G401.6 (cell line): ENCODE measurements around the gene BAZ1A.
"Not testable (repeated sequence)": the region's sequence is repeated elsewhere in the genome, so short reads cannot be mapped to it uniquely, and the experiment has no call there.

ENCODE experiments used
- FAIRE-seq: peaks from 2 replicates; lab custom pipeline; 2012; peaks lifted over from hg19 to GRCh38; lab: Jason Lieb, UNC

The BAZ1A gene

DNA sequence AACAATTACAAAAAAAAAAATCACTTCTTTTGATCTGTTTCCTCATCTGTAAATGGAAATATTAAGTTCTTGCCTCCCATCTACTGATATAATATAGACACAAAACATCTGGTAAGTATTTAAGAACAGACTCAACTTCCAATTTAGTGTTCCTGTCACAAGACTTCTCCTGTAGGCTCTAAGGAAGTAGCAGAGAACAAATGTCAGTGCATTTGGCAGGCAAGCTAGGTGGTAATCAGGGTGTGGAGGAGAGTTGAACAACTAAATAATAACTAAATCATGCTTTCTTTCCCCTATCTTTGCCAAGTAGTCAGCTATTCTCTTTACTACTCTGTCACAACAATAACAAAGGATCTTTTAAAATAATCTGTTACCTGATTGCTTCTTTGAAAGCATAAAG, 22.1 kb downstream of the BAZ1A start:
- FAIRE-seq: no peak

DNA sequence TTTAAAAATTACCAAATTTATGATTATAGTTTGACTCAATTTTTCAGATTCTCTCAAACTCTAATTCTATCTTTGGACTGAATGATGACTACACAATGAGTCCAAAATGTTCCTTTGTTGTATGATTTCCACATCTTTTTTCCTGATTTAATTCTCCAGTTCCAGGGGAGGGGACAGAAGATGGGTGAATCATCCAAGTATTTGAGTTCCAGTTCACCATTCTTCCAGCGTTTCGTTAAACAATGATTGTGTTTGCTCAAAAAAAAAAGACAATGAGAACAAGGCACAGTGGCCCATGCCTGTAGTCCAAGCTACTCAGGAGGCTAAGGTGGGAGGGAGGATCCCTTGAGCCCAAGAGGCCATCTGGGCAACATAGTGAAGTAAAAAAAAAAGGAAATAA, 23.8 kb downstream of the BAZ1A start:
- no peak for FAIRE-seq

DNA sequence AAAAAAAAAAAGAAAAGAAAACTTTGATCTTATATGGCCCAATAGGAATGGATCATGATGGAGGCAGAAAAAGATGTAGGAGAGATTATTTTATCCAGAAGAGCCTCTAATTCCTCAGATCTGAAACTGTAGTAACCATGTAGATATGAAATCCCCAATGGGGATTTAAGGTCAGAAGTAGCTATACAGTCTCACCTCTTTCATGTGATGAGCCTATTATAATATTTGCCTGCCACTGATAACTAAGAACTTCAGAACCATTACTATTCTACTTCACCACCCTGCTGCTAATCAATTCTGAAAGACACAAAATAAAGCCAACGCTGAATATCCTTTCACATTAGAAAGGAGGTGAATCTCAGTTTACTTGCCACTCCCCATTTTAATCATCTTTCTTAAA, 29.3 kb downstream of the BAZ1A start:
- FAIRE-seq: no peak

DNA sequence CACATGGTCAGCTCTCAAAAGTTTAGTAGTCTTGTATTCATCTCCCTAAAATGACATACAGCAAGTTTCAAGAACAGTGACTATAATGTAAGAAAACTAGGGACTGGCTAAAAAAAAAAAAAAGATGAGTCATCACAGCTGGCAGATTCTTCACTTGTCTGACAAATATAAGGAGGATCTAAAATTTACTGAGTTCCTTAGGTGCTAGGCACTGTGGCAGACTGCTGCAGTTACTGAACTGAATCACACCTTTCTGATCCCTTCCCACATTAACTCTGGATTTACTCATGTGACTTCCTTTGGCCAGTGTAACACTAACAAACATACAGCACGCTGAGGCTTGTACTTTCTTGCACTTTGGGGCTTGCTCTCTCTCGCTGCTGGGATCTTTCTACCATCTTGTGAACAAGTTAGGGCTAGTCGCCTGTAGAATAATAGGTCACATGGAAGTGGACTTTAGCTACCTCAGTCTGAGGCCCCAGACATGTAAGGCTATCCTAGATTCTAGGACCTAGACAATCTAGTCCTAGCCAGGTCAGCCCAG, 32.1 kb downstream of the BAZ1A start:
- FAIRE-seq: no peak

DNA sequence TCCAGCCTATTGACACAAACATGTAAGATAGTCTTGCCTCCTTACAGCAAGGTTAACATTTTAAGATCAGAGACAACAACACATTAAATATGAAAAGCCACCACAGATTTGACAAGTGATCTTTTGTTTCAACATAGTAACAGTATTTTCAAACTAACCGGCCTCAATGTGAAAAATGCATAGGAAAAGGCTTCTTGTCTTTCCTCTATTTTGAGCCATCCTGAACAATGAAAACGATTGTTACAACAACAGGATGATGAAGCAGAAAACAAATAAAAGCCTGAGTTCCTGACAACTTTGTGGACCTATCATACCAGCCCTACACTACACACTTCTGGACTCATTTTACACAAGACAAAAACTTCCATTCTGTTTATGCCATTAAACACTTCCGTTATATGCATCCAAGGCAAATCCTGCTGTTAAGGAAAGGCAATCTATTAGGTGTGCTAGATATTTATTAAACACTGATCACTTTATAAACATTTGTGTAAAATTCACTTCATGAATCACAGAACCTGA, 37.3 kb downstream of the BAZ1A start:
- FAIRE-seq: no peak

DNA sequence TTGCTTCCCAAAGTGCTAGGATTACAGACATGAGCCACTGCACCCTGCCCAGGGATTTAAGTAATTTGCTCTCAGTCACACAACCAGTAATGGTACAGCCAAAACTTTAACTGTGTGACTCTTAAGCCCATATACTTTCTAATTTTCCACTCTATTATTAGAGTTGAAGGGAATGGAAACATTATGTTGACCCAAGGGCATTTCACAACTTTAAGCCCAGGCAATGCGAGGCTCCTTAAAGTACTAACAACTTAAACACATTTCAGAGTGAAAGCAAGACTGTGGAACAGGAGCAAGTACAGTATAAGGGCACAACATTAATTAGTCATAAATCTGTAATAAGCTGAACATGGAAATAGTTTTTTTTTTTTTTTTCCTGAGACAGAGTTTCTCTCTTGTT, 39.8 kb downstream of the BAZ1A start:
- no peak for FAIRE-seq

DNA sequence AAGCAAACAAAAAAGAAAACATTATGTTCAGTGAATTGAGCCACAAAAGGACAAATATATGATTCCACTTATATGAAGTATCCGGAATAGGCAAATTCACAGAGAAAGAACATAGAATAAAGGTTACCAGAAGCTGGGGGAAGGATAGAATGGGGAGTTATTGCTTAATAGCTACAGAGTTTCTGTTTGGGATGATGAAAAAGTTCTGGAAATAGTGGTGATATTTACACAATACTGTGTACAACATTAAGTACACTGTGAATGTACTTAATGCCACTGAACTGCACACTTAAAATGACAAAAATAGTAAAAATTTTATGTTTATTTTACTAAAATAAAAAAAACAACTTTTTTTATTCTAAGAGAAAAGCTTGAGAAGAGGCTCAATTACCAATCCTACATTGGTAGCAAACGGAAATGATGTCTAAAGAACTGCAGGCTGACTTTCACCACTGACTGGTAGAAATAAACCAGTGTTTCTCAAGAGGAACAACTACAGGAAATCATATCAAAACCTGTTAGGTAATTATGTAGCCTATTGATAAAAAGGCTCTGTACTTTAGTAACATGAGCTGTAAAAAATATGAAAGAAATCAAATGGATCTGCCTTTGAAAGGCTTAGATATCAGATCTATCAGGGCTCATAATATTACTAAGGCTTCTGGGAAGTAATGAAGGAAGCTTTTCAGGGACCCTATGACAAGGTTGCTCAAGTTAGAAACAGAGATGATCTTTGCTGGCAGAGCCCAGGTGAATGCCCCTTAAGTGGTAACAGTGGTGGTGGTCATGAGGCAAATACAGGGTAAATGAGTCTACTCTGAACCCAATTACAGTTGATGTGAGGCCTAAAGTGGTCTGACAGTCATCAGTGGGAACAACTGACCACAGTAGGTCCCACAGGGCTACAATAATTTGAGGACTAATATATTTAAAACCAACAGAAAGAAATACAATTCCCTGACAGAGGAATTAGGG, 41.3 kb downstream of the BAZ1A start:
- no peak for FAIRE-seq

DNA sequence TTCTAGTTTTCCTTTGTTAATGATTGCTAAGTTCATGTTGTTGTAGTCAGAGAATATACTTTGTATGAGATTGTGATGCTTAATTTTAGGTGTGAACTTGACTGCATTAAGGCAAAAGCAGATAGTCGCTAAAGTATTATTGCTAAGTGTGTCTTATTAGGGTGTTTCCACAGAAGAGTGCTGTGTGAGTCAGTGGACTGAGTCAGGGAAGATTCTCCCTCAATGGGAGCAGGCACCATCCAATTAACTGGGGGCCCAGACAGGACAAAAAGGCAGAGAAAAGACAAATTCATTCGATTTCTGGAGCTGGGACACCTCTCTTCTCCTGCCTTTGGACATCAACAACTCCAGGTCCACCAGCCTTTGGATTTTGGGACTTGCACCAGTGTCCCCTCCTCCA, 48.5 kb downstream of the BAZ1A start:
- no peak for FAIRE-seq

DNA sequence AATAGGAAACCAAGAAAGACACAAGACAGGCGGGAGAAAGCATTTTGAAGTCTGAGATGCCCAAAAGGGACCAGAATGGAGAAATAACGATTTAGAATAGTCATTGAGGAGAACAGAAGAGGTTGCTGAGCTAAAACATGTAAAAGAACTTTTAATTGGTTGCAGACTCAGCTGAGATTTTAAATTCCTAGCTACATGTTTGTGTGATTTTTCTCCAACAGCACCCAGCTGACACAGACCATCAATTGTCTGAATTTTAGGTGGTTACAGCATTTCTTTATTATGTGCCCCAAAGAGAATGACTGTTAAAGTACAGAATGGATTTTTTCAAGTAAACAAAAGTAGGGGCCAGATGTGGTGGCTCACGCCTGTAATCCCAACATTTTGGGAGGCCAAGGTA, 50.3 kb downstream of the BAZ1A start:
- no peak for FAIRE-seq

DNA sequence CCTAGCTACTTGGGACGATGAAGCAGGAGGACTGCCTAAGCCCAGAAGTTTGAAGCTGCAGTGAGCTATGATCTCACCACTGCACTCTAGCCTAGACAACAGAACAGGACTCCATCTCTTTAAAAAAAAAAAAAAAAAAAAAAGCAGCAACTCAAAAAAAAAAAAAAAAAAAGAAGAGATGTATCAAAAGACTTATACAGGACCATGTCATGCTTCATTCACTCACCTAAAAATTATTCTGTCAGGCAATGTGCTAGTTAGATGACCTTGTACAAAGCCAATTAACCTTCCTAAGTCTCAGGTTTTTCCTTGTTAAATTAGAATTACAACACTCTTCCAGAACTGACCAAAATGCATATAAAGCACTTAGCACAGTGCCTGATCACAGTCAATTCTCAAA, 50.9 kb downstream of the BAZ1A start:
- no peak for FAIRE-seq

DNA sequence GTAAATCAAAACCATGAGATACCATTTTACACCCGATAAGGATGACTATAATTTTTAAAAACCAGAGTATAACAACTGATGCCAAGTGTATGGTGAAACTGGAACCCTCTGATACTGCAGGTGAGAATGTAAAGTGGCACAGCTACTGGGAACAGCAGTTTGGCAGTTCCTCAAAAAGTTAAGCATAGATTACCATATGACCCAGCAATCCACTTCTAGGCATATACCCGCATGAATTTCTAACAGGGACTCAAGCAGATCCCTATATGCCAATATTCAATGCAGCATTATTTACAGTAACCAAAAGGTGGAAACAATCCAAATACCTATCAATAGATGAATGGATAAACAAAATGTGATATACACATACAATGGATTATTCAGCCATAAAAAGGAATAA, 57.4 kb downstream of the BAZ1A start:
- FAIRE-seq: no peak

DNA sequence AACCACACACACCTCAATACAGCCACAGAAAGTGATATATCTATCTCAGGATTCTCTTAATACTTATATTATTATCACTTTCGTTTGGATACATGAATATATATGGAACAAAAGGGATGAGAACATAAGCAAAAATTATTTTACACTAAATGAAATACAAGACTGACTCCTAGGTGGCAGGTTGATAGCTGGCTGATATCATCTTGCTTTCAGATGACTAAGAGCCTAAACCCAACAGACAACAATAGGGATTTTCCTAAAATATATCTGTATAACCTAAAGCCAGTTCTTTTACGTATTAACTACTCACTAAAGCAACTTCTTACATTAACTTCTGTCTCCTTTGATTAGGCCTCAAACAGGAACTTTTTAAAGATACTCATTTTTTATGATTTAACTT, 65.1 kb downstream of the BAZ1A start:
- FAIRE-seq: no peak

DNA sequence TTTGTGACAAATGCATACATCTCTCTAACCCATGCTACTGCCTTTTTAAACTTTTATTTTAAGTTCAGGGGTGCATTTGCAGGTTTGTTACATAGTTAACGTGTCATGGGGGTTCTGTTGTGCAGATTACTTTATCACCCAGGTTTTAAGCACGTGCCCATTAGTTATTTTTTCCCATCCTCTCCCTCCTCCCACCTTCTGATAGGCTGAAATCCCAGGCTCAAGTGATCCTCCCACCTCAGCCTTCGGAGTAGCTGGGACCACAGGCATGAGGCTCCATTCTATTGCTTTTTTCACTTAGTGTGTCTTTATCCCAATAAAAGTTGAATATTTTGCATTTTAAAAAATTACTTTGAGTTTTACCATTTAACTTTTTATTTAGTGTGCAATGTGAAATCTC, 68.9 kb downstream of the BAZ1A start:
- FAIRE-seq: no peak

DNA sequence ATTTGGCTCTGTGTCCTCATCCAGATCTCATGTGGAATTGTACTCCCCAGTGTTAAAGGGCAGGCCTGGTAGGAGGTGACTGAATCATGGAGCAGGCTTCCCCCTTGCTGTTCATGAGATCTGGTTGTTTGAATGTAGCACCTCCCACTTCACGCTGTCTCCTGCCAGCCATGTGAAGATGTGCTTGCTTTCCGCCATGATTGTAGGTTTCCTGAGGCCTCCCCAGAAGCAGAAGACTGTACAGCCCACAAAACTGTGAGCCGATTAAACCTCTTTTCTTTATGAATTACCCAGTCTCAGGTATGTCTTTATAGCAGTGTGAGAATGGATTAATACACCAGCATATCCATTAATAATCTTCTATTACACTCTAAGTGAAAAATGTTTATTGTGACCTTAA, 70.2 kb downstream of the BAZ1A start:
- FAIRE-seq: no peak

DNA sequence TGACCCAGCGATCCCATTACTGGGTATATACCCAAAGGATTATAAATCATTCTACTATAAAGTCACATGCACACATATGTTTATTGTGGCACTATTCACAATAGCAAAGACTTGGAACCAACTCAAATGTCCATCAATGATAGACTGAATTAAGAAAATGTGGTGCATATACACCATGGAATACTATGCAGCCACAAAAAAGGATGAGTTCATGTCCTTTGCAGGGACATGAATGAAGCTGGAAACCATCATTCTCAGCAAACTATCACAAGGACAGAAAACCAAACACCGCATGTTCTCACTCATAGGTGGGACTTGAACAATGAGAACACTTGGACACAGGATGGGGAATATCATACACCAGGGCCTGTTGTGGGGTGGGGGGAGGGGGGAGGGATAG, 76.3 kb downstream of the BAZ1A start:
- FAIRE-seq: not testable (repeated sequence)

DNA sequence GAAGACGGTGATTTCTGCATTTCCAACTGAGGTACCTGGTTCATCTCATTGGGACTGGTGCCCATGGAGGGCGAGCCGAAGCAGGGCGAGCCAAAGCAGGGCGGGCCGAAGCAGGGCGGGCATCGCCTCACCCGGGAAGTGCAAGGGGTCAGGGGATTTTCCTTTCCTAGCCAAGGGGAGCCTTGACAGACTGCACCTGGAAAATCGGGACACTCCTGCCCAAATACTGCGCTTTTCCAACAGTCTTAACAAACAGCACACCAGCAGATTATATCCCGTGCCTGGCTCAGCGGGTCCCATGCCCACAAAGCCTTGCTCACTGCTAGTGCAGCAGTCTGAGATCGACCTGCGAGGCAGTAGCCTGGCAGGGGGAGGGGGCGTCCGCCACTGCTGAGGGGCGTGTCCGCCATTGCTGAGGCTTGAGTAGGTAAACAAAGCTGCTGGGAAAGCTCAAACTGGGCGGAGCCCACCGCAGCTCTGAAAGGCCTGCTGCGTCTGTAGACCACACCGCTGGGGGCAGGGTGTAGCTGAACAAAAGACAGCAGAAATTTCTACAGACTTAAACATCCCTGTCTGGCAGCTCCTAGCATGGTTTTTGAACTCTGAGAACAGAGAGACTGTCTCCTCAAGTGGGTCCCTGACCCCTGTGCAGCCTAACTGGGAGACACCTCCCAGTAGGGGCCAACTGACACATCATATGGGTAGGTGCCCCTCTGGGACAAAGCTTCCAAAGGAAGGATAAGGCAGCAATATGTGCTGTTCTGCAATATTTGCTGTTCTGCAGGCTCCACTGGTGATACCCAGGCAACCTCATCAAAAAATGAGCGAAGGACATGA, 77.2 kb downstream of the BAZ1A start:
- no peak for FAIRE-seq

DNA sequence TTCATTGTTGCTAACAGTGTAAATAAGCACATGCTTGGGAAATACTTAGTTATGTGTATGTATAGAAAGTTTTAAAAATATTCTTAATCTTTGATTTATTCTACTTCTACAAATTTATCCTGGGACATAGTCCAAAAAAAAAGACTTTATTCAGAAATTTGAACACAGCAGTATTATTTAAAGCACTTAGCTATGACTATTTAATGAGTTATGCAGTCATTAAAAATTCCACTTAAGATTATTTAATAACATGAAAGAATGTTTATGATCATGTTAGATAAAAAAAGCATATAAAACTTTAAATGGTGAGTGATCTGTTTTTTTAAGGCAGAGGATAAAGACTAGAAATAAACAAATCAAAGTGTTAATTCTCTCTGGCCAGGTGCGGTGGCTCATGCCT, 78.3 kb downstream of the BAZ1A start:
- peak; percentile 27 for FAIRE-seq

DNA sequence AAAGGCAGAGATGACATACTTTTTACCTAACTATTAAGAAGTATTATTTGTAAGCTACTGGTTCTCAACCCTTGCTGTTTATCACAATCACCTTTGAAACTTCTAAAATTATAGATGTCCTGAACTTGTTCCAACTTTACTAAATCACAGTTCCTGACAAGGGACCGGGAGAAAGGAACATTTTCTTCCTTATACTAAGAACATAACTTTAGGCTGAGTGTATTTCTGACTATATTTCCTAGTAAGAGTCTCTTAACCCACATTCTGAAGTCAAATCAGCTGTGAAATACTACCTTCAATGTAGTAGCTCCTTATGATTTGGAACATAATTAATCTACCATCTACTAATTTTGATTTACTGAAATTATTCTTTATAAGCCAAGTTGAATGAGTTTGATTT, 80.2 kb downstream of the BAZ1A start:
- FAIRE-seq: no peak

DNA sequence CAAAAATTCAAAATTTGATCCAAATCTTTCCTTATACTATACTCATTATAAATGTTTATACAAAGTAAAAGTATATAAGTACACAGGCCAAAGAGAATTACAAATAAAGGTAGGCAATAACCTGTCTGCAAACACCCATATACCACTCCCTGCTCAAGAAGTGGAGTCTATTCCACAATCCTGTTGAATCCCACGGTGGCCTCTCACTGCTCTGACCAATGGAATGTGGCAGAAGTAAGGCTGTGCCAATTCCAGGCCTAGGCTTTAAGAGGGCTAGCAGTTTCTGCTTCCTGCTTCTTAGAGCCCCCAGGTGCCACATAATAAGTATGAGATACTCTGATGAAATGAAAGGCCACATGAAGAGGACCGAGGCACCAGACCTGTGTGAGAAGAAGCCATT, 80.9 kb downstream of the BAZ1A start:
- no peak for FAIRE-seq

DNA sequence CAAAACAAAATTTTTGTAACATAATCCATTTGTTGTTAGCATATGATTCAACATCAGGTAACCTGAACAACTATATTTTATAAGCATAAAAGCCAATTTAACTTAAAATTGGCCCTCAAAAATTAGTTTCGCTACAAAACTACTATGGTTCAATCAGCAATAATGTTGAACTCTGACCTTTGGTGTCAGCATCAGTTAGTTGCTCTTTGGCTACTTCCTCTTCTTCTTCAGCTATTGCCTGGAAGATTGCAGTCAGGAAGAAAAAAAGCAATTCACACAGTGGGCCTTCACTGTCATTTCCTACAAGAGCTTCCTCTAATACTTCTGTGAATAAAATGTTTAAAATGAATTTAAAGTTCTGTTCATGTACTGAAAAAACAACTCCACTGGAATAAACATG, 82.6 kb downstream of the BAZ1A start:
- no peak for FAIRE-seq

DNA sequence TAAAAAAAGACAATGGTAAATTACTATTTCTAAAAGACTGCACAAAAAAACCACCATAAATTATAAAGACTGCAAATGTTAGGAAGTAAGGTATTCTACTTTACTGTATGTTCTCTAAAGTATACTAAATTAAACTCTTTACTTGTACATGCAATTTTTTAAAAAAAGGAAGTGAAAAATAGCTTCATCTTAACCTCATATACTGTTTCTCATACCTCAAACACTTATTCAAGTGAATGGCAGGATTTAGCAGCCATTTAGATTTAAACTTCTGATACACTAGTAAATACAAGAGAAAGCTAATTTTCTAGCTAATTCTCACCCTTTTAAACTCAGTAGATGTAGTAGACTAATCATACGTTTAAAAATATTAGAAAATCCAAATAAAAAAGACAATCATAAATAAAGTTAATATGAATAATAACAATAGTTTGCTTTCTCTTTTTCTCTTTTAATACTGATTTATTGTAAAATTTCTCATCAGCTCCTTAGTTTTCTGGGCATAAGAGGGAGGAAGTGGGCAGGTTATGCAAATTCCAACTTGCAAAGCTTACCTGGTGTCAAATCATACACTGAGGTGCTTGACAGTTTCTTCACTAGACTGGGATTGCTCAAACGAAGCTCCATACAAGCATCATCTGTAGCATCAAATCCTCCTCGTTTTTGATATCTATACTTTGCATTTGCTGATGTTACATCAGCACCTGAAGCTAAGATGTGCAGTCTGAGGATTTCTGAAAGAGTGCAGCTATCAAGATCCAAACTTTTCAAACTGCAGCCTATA, 89.7 kb downstream of the BAZ1A start:
- no peak for FAIRE-seq

DNA sequence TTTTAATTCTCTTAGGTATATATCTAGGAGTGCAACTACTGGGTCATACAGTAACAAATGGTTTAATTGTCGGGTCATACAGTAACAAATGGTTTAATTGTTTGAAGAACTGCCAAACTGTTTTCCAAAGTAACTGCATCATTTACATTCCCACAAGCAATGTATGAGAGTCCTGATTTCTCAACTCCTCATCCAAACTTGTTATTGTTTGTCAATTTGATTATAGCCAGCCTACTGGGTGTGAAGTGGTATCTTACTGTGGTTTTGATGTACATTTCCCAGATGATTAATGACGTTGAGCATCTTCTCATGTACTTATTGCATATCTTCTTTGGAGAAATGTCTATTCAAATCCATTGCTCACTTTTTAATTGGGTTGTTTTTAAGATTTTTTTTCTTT, 93.1 kb downstream of the BAZ1A start:
- FAIRE-seq: no peak
